ENCODE measurements around the gene CIB4. TPM values are rescaled to one million over a fixed set of nuclear protein-coding genes. Genes with fewer than 3 reads are reported as not detected.
"Not testable (repeated sequence)": the region's sequence is repeated elsewhere in the genome, so short reads cannot be mapped to it uniquely, and the experiment has no call there.

The CIB4 gene
- total RNA-seq, 1 donor from 2014 or later = not detected

DNA sequence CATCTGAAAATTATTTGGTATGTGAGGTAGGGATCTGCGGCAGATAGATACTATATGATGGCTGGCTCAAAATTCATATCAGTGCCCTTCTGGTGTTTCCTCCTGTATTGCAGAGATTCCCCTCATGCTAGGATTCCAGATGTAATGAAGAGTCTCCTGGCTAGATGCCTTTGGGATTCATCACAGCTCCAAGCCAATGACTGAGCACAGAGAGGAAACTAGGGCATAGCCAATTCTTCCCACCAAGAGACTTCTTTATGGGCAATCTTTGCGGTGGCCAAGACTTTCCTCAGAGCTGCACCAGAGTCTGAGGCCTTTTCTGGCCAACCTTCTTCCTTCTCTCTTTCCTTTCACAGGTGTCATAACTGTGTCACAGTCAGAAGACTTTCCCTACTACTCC, 25.5 kb upstream of the CIB4 start:
- intact Hi-C loops (cut with micrococcal nuclease) = no loop called here
- TF ChIP-seq, protein P1, sequence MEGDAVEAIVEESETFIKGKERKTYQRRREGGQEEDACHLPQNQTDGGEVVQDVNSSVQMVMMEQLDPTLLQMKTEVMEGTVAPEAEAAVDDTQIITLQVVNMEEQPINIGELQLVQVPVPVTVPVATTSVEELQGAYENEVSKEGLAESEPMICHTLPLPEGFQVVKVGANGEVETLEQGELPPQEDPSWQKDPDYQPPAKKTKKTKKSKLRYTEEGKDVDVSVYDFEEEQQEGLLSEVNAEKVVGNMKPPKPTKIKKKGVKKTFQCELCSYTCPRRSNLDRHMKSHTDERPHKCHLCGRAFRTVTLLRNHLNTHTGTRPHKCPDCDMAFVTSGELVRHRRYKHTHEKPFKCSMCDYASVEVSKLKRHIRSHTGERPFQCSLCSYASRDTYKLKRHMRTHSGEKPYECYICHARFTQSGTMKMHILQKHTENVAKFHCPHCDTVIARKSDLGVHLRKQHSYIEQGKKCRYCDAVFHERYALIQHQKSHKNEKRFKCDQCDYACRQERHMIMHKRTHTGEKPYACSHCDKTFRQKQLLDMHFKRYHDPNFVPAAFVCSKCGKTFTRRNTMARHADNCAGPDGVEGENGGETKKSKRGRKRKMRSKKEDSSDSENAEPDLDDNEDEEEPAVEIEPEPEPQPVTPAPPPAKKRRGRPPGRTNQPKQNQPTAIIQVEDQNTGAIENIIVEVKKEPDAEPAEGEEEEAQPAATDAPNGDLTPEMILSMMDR (IDR thresholded peaks at IDR 0.05) = no peak
- Mint-ChIP-seq H3K9me3 (no peaks in the 10 kb centered on the region), H3K4me3 (no peak overlapping the region), H3K36me3 (ENCODE audit: low read depth) (no peaks in the 10 kb centered on the region), H3K27me3 (peaks cover 29% of the 10 kb centered on the region), H3K27ac (no peak overlapping the region), H3K4me1 (no peaks in the 10 kb centered on the region)
- POLR2A ChIA-PET = no interaction called here
- ATAC-seq (ENCODE audit: low read depth) = no peak
- CTCF ChIA-PET = no interaction called here
- DNase-seq = no peak

DNA sequence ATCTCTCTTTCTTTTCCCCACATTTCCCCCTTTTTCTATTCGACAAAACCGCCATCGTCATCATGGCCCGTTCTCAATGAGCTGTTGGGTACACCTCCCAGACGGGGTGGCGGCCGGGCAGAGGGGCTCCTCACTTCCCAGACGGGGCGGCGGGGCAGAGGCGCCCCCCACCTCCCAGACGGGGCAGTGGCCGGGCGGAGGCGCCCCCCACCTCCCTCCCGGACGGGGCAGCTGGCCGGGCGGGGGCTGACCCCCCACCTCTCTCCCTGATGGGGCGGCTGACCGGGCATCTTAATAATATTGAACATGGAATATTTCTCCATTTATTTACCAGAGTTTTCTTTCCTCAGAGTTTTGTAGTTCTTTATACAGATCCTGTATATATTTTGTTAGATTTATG, 24.1 kb upstream of the CIB4 start:
- CTCF ChIA-PET; POLR2A ChIA-PET; DNase-seq; H3K27ac Mint-ChIP-seq; H3K9me3 Mint-ChIP-seq; ATAC-seq (ENCODE audit: low read depth); H3K36me3 Mint-ChIP-seq (ENCODE audit: low read depth); H3K4me3 Mint-ChIP-seq; H3K4me1 Mint-ChIP-seq; intact Hi-C loops (cut with micrococcal nuclease): not testable (repeated sequence)
- peaks cover 28% of the 10 kb centered on the region for H3K27me3 Mint-ChIP-seq

DNA sequence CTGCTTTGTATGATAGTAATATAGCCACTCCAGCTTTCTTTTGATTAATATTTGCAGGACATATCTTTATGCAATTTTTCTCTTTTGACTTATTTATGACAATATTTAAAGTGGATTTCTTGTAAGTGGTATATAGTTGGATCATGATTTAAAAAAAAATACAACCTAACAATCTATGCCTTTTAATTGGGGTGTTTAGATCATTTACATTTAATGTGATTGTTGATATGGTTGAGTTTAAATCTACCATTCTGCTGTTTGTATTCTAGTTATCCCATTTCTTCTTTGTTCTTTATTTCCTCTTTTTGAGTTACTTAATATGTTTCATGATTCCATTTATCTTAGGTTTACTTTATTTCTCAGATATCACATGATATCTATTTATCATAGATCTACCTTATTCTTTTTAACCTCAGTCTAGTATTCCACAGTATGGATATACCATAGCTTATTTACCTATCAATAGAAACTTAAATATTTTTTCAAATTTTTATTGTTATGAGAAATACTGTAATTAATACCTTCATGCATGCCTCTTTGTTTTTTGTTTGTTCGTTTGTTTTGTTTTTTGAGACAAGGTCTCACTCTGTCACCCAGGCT, 19.3 kb upstream of the CIB4 start:
- TF ChIP-seq, protein P1 (IDR thresholded peaks at IDR 0.05) = no peak
- ATAC-seq (ENCODE audit: low read depth) = no peak
- Mint-ChIP-seq H3K4me3 (no peak overlapping the region), H3K9me3 (peaks cover 20% of the 10 kb centered on the region), H3K36me3 (ENCODE audit: low read depth) (no peaks in the 10 kb centered on the region), H3K27ac (no peak overlapping the region), H3K4me1 (no peaks in the 10 kb centered on the region), H3K27me3 (peaks cover 11% of the 10 kb centered on the region)
- intact Hi-C loops (cut with micrococcal nuclease) = no loop called here
- ChIA-PET POLR2A (no interaction called here), CTCF (no interaction called here)
- DNase-seq = no peak

- TF ChIP-seq, protein P1 (IDR thresholded peaks at IDR 0.05) = no peak
- no peaks in the 10 kb centered on the region for H3K4me1 Mint-ChIP-seq
- no peaks in the 10 kb centered on the region for H3K36me3 Mint-ChIP-seq (ENCODE audit: low read depth)
- ATAC-seq (ENCODE audit: low read depth) (no peak), DNase-seq (no peak)
- H3K27ac Mint-ChIP-seq = no peak overlapping the region
- ChIA-PET POLR2A (no interaction called here), CTCF (no interaction called here)
- no peak overlapping the region for H3K4me3 Mint-ChIP-seq
- peaks cover 7% of the 10 kb centered on the region for H3K27me3 Mint-ChIP-seq
- intact Hi-C loops (cut with micrococcal nuclease) = no loop called here
- peaks cover 20% of the 10 kb centered on the region for H3K9me3 Mint-ChIP-seq
These were observed 17.7 kb upstream of the CIB4 start for GRCh38 chr2:26658691-26659346.

- H3K4me3 Mint-ChIP-seq = no peak overlapping the region
- POLR2A ChIA-PET = no interaction called here
These were observed 16.1 kb upstream of the CIB4 start for GRCh38 chr2:26657265-26657664.

More at GRCh38 chr2:26657265-26657664, 16.1 kb upstream of the CIB4 start:
- TF ChIP-seq, protein P1 (IDR thresholded peaks at IDR 0.05) = no peak
- Mint-ChIP-seq H3K9me3 (peaks cover 20% of the 10 kb centered on the region), H3K27me3 (peaks cover 15% of the 10 kb centered on the region), H3K27ac (no peak overlapping the region), H3K4me1 (no peaks in the 10 kb centered on the region), H3K36me3 (ENCODE audit: low read depth) (no peaks in the 10 kb centered on the region)
- intact Hi-C loops (cut with micrococcal nuclease) = no loop called here
- CTCF ChIA-PET = no interaction called here
- ATAC-seq (ENCODE audit: low read depth) = no peak
- no peak for DNase-seq

All from activated B cell treated with CpG ODN at 0.5 μM for 24 hours (primary cell).